Measurements from ENCODE around the gene TELO2. TPM values are rescaled to one million over a fixed set of nuclear protein-coding genes. Genes with fewer than 3 reads are reported as not detected.

Gene TELO2
- total RNA-seq, 1 experiment from 2014 or later, result 48.7 TPM

- H3K4me3 ChIP-seq, result no peak overlapping the region
- H3K36me3 ChIP-seq, result peaks cover 2% of the 10 kb centered on the region; the same call in 1 of the 2 replicates
- no peaks in the 10 kb centered on the region for H3K27me3 ChIP-seq
- no peaks in the 10 kb centered on the region for H3K9me3 ChIP-seq
- no peak for DNase-seq
Measured at GRCh38 chr16:1545044-1546040, 52.2 kb downstream of the TELO2 start.

DNA sequence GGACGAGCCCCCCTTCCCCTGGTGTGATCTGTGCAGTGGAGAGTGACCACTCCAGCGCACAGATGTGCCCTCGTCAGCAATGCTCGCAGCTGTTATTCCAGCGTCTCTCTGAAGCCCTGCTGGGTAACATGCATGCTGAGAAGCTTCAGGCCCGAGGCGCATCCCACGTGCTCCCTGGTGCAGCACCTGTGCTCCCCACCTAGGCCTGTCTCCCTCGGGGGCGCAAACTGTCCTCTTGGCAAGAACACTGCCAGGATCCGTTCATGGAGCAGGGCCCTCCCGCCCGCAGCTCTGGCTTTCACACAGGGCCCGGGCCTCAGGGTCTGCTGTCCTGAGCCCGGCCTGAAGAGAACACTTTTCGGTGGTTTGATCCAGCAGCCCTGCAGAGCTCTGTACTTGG, 53.3 kb downstream of the TELO2 start:
- peaks cover 2% of the 10 kb centered on the region; the same call in 1 of the 2 replicates for H3K36me3 ChIP-seq
- H3K9me3 ChIP-seq, result no peaks in the 10 kb centered on the region
- no peak overlapping the region for H3K4me3 ChIP-seq
- no peak for DNase-seq
- H3K27me3 ChIP-seq, result no peaks in the 10 kb centered on the region

- H3K36me3 ChIP-seq, result peaks cover 6% of the 10 kb centered on the region; the same call in 1 of the 2 replicates
- no peak for DNase-seq
- no peaks in the 10 kb centered on the region for H3K27me3 ChIP-seq
- H3K4me3 ChIP-seq, result no peak overlapping the region
- H3K9me3 ChIP-seq, result no peaks in the 10 kb centered on the region
Measured at GRCh38 chr16:1548233-1548632, 55.1 kb downstream of the TELO2 start.

DNA sequence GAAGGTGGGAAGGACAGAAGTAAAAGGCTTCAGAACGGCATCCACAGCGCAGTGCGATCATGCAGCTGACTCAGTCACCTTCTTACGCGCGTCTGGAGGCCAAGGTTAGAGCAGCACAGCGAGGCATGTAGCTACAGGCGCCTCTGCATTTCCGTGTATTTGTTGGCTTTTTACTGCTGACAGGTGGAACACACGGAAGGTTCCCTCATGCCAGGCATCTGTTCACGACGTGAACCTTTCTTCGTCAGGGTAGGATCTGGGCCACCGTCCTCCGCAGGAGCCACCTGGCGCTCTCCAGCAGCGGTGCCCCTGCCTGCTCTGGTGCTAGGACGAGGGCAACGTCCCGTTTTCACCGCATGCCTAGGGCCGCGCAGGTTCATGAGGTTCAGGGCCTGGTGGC, 55.6 kb downstream of the TELO2 start:
- DNase-seq, result no peak
- Histone ChIP-seq H3K27me3 (no peaks in the 10 kb centered on the region), H3K36me3 (peaks cover 4% of the 10 kb centered on the region; the same call in 1 of the 2 replicates), H3K4me3 (no peak overlapping the region), H3K9me3 (no peaks in the 10 kb centered on the region)

GRCh38 chr16:1550069-1550468, 56.9 kb downstream of the TELO2 start:
- no peak overlapping the region for H3K4me3 ChIP-seq
- H3K27me3 ChIP-seq, result no peaks in the 10 kb centered on the region
- DNase-seq, result no peak
- no peaks in the 10 kb centered on the region for H3K9me3 ChIP-seq
- H3K36me3 ChIP-seq, result peaks cover 4% of the 10 kb centered on the region

GRCh38 chr16:1550696-1551095, 57.5 kb downstream of the TELO2 start:
- no peak overlapping the region for H3K4me3 ChIP-seq
- H3K9me3 ChIP-seq, result no peaks in the 10 kb centered on the region
- no peak for DNase-seq
- peaks cover 4% of the 10 kb centered on the region for H3K36me3 ChIP-seq
- no peaks in the 10 kb centered on the region for H3K27me3 ChIP-seq

DNA sequence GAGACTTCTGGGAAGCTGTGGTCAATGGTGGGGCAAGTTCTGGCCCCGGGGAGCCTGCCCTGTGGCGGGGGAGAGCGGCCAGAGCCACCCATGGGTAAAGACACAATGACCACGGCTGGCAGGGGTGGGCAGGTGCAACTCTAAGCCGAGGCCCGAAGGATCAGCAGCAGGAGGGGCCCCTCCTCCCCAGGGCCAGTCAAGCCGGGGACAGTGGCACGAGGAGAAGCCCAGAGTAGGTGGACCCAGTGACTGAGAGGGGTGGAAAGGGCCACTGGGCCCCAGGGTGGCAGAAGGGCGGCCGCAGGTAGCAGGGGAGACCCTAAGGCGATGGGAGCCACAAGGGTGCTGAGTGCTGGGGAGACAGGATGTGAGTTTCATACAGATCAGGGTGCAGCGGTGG, 58.0 kb downstream of the TELO2 start:
- Histone ChIP-seq H3K4me3 (no peak overlapping the region), H3K36me3 (peaks cover 4% of the 10 kb centered on the region), H3K9me3 (no peaks in the 10 kb centered on the region), H3K27me3 (no peaks in the 10 kb centered on the region)
- no peak for DNase-seq

DNA sequence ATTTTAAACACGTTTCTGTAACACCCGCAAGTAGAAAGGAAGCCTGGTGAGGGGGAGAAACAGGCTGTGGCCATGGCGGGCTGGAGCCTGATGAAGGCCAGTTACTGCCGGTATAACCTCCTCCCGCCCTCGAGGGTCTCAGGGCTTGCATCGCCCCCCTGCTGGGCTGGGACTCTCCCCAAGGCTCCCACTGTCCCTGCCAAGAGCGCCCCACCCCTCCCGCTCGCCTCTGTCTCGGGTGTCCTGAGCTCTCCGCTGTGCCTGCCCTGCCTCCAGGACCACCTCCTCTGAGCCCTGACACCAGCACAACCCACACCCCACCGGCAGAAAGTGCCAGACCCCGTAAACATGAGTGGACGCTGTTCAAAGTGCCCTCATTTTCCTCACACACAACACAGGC, 59.0 kb downstream of the TELO2 start:
- no peak for DNase-seq
- Histone ChIP-seq H3K4me3 (no peak overlapping the region), H3K27me3 (no peaks in the 10 kb centered on the region), H3K36me3 (peaks cover 7% of the 10 kb centered on the region), H3K9me3 (no peaks in the 10 kb centered on the region)

GRCh38 chr16:1553946-1554825, 61.0 kb downstream of the TELO2 start:
- no peaks in the 10 kb centered on the region for H3K27me3 ChIP-seq
- no peak for DNase-seq
- no peak overlapping the region for H3K4me3 ChIP-seq
- H3K36me3 ChIP-seq, result peaks cover 13% of the 10 kb centered on the region
- no peaks in the 10 kb centered on the region for H3K9me3 ChIP-seq

- peaks cover 13% of the 10 kb centered on the region for H3K36me3 ChIP-seq
- no peak overlapping the region for H3K4me3 ChIP-seq
- H3K27me3 ChIP-seq, result no peaks in the 10 kb centered on the region
- no peak for DNase-seq
- H3K9me3 ChIP-seq, result no peaks in the 10 kb centered on the region
Measured at GRCh38 chr16:1554826-1555445, 61.8 kb downstream of the TELO2 start.

- peak; percentile 84 for DNase-seq
- peaks cover 15% of the 10 kb centered on the region for H3K36me3 ChIP-seq
- H3K4me3 ChIP-seq, result no peak overlapping the region
- H3K27me3 ChIP-seq, result no peaks in the 10 kb centered on the region
- no peaks in the 10 kb centered on the region for H3K9me3 ChIP-seq
Measured at GRCh38 chr16:1556254-1556653, 63.1 kb downstream of the TELO2 start.

DNA sequence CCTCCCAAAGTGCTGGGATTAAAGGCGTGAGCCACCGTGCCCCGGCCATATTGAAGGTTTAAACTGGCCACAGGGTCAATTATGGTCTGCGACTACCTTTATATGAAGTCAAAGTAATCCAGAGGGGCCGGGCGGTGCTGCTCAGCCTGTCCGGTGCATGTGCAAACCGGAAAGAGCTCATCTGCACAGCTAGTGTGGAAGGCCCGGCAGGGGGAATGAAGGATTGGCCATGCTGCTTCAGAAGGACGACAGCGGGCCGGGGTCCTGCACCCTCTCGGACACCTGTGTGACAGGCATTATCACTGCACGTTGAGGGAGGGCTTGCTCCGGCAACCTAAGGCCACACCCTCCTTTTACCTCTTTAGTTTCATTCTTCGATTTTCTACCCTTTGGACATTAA, 63.9 kb downstream of the TELO2 start:
- DNase-seq, result no peak
- Histone ChIP-seq H3K9me3 (no peaks in the 10 kb centered on the region), H3K27me3 (no peaks in the 10 kb centered on the region), H3K36me3 (peaks cover 20% of the 10 kb centered on the region), H3K4me3 (no peak overlapping the region)

GRCh38 chr16:1557576-1557975, 64.4 kb downstream of the TELO2 start:
- Histone ChIP-seq H3K9me3 (no peaks in the 10 kb centered on the region), H3K4me3 (no peak overlapping the region), H3K36me3 (peaks cover 20% of the 10 kb centered on the region), H3K27me3 (no peaks in the 10 kb centered on the region)
- DNase-seq, result no peak

GRCh38 chr16:1559446-1559975, 66.4 kb downstream of the TELO2 start:
- no peaks in the 10 kb centered on the region for H3K27me3 ChIP-seq
- H3K4me3 ChIP-seq, result no peak overlapping the region
- peaks cover 16% of the 10 kb centered on the region for H3K36me3 ChIP-seq
- H3K9me3 ChIP-seq, result no peaks in the 10 kb centered on the region
- no peak for DNase-seq
